GM23338 (cell line): ENCODE data around the gene CYP2D6. TPM values are rescaled to one million over a fixed set of nuclear protein-coding genes. Genes with fewer than 3 reads are reported as not detected.

Experiments used
- ATAC-seq: fragments of 200-7000 bp; cut with Tn5 transposase; 3 replicates; pipeline ENCODE4 v1.9.1; 2020
- DNase-seq: peaks from one replicate; pipeline ENCODE4 v3.0.0-alpha.2; 2015; ENCODE audit warnings: low spot score
- H2AFZ ChIP-seq: fragments of 200-600 bp; sonication (generic); 2 replicates; pipeline ENCODE4 v1.8.0; 2016; ENCODE audit warnings: antibody characterized with exemption, mild to moderate bottlenecking, moderate library complexity
- H3F3A ChIP-seq: fragments of 200-600 bp; sonication (generic); replicated peaks from 2 replicates; pipeline ENCODE4 v1.8.0; 2017; ENCODE audit warnings: antibody characterized with exemption, mixed run types, low read depth
- H3K27ac ChIP-seq: fragments of 200-600 bp; sonication (generic); 2 replicates; pipeline ENCODE4 v1.6.1; 2016; ENCODE audit warnings: low read depth
- H3K27me3 ChIP-seq: fragments of 200-600 bp; sonication (generic); 2 replicates; pipeline ENCODE4 v1.8.0; 2016; ENCODE audit warnings: mild to moderate bottlenecking, mixed run types, moderate library complexity; ENCODE audit not compliant: insufficient read depth
- H3K36me3 ChIP-seq: fragments of 200-600 bp; sonication (generic); 2 replicates; pipeline ENCODE4 v1.8.0; 2016; ENCODE audit warnings: mild to moderate bottlenecking; ENCODE audit not compliant: insufficient read depth
- H3K4me1 ChIP-seq: fragments of 200-600 bp; sonication (generic); 2 replicates; pipeline ENCODE4 v1.8.0; 2016; ENCODE audit warnings: mild to moderate bottlenecking, moderate library complexity; ENCODE audit not compliant: insufficient read depth
- H3K4me2 ChIP-seq: fragments of 200-600 bp; sonication (generic); 2 replicates; pipeline ENCODE4 v1.7.1; 2017; ENCODE audit warnings: mixed run types
- H3K4me3 ChIP-seq: fragments of 200-600 bp; sonication (generic); 2 replicates; pipeline ENCODE4 v1.6.1; 2016; ENCODE audit warnings: mixed run types
- H3K79me2 ChIP-seq: fragments of 200-600 bp; sonication (generic); replicated peaks from 2 replicates; pipeline ENCODE4 v1.8.0; 2017; ENCODE audit warnings: mild to moderate bottlenecking; ENCODE audit not compliant: insufficient read depth
- H3K9me2 ChIP-seq: fragments of 200-600 bp; sonication (generic); 2 replicates; pipeline ENCODE4 v1.8.0; 2017; ENCODE audit not compliant: insufficient read depth
- H4K20me1 ChIP-seq: fragments of 200-600 bp; sonication (generic); replicated peaks from 2 replicates; pipeline ENCODE4 v1.8.0; 2017; ENCODE audit warnings: mild to moderate bottlenecking; ENCODE audit not compliant: insufficient read depth
- H3K27ac Mint-ChIP-seq: 2 replicates; pipeline ENCODE4 v1.8.0; 2020; ENCODE audit warnings: inconsistent platforms, mild to moderate bottlenecking, moderate library complexity, mixed read lengths
- H3K27me3 Mint-ChIP-seq: 3 replicates; pipeline ENCODE4 v1.8.0; 2022; ENCODE audit warnings: low read depth, mild to moderate bottlenecking, moderate library complexity, mixed read lengths, inconsistent platforms; ENCODE audit not compliant: insufficient read depth, poor library complexity
- H3K36me3 Mint-ChIP-seq: 3 replicates; pipeline ENCODE4 v1.8.0; 2021; ENCODE audit warnings: low read depth, mild to moderate bottlenecking, inconsistent platforms, moderate library complexity, mixed read lengths
- H3K4me1 Mint-ChIP-seq: 3 replicates; pipeline ENCODE4 v1.8.0; 2020; ENCODE audit warnings: mild to moderate bottlenecking, inconsistent platforms, mixed read lengths
- H3K4me3 Mint-ChIP-seq: 3 replicates; pipeline ENCODE4 v1.8.0; 2021; ENCODE audit warnings: moderate library complexity, mild to moderate bottlenecking, inconsistent platforms, mixed read lengths
- H3K9me3 Mint-ChIP-seq: 3 replicates; pipeline ENCODE4 v1.8.0; 2020; ENCODE audit warnings: moderate library complexity, mild to moderate bottlenecking, inconsistent platforms, mixed read lengths
- CREB1 ChIP-seq: fragments of 250-450 bp; sonication (Bioruptor Pico); IDR thresholded peaks from 2 replicates; pipeline ENCODE4 v1.5.0; 2020; ENCODE audit warnings: low read depth, mild to moderate bottlenecking, moderate library complexity
- CTCF ChIP-seq, 2 experiments: fragments of 200-600 bp in 1 of 2; sonication (generic) in 1 of 2; conservative IDR thresholded peaks; 2 replicates each; pipeline versions ENCODE4 v1.5.1 to v1.6.1; 2016 to 2017; ENCODE audit warnings: antibody characterized with exemption in 2 of 2, low read depth in 2 of 2, mild to moderate bottlenecking in 2 of 2, moderate library complexity in 1 of 2
- EZH2 ChIP-seq: fragments of 200-600 bp; sonication (generic); IDR thresholded peaks from one replicate; pipeline ENCODE4 v1.8.0; 2017; ENCODE audit warnings: antibody characterized with exemption, mild to moderate bottlenecking, low read depth; ENCODE audit not compliant: unreplicated experiment
- EZH2phosphoT487 ChIP-seq: fragments of 200-600 bp; sonication (generic); IDR thresholded peaks from one replicate; pipeline ENCODE4 v1.8.1; 2018; ENCODE audit warnings: antibody characterized with exemption; ENCODE audit not compliant: unreplicated experiment
- JUNB ChIP-seq: IDR thresholded peaks from one replicate; pipeline ENCODE4 v1.6.1; 2016; ENCODE audit warnings: antibody characterized with exemption; ENCODE audit not compliant: unreplicated experiment
- NANOG ChIP-seq: IDR thresholded peaks from 2 replicates; pipeline ENCODE4 v1.6.1; 2016; ENCODE audit warnings: antibody characterized with exemption, borderline replicate concordance
- POLR2AphosphoS5 ChIP-seq: IDR thresholded peaks from 2 replicates; pipeline ENCODE4 v1.6.1; 2016; ENCODE audit warnings: antibody characterized with exemption, low read depth
- STAT1 ChIP-seq: IDR thresholded peaks from one replicate; pipeline ENCODE4 v1.6.1; 2016; ENCODE audit warnings: antibody characterized with exemption; ENCODE audit not compliant: unreplicated experiment
- ZNF114 ChIP-seq: fragments of 250-450 bp; sonication (Bioruptor Pico); IDR thresholded peaks from 2 replicates; pipeline ENCODE4 v1.5.0; 2020; ENCODE audit warnings: mild to moderate bottlenecking, moderate library complexity
- ZNF331 ChIP-seq: fragments of 250-450 bp; sonication (Bioruptor Pico); IDR thresholded peaks from 2 replicates; pipeline ENCODE4 v1.5.0; 2020; ENCODE audit warnings: low read depth, mild to moderate bottlenecking, moderate library complexity
- ZNF462 ChIP-seq: fragments of 250-450 bp; sonication (Bioruptor Pico); IDR thresholded peaks from 2 replicates; pipeline ENCODE4 v1.5.0; 2020; ENCODE audit warnings: mild to moderate bottlenecking, moderate library complexity
- polyA plus RNA-seq: library from polyadenylated mRNA; unstranded; fragments of >200 nt; fragmentation: Nextera tagmentation; extraction: Ambion mirVana; gene quantifications from 2 replicates; pipeline ENCODE4 v1.2.1, GENCODE V29; 2016
- total RNA-seq: library from RNA; depleted of rRNA; stranded (reverse); fragments of >200 nt; shearing (Covaris generic); gene quantifications from 2 replicates; pipeline ENCODE4 v1.2.3, GENCODE V29; 2014
- TF ChIP-seq, protein P1 (sequence below): IDR thresholded peaks from 2 replicates; pipeline ENCODE4 v1.6.1; 2016; ENCODE audit warnings: antibody characterized with exemption
- TF ChIP-seq, protein P2 (sequence below): IDR thresholded peaks from one replicate; pipeline ENCODE4 v1.6.1; 2018; ENCODE audit warnings: antibody characterized with exemption; ENCODE audit not compliant: unreplicated experiment

The CYP2D6 gene
- total and polyA plus RNA-seq, 2 experiments from 2014 or later: 1.2 to 1.3 TPM

DNA sequence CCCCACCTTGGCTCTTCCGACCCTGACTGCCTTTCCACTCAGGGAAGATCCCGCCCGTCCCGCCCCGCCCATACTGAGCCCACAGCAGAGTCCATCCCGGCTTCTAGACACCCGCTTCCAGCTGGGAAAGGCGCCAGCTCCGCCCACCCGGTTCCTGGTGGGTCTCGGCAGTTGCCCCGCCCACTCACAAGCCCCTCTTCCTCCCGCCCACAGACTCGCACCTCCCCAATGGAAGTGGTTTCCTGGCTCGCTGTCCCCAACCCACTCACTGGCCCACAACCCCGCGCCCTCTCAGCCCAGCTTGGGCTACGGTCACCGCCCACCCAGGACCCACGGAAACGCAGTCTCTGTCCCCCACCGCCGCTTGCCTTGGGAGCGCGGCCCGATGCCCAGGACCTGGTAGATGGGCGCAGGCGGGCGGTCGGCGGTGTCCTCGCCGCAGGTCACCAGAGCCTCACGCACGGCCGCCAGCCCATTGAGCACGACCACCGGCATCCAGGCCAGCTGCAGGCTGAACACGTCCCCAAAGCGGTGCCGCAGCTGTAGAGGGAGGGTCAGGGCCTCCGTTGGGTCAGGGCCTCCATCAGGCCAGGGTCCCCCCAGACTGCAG is 22.2 kb upstream of the CYP2D6 start:
- peaks cover 27% of the 10 kb centered on the region for H3K36me3 Mint-ChIP-seq
- H3K9me2 ChIP-seq: no peaks in the 10 kb centered on the region
- ATAC-seq: peak; percentile 15; the same call in 1 of the 3 replicates
- no peaks in the 10 kb centered on the region for H3K36me3 ChIP-seq
- H3K4me3 ChIP-seq: no peak overlapping the region
- H3K27me3 Mint-ChIP-seq: peaks cover 32% of the 10 kb centered on the region
- H3K27ac ChIP-seq: no peak overlapping the region
- H3K9me3 Mint-ChIP-seq: no peaks in the 10 kb centered on the region
- DNase-seq: no peak
- no peak overlapping the region for H3K4me3 Mint-ChIP-seq
- H4K20me1 ChIP-seq: peaks cover 3% of the 10 kb centered on the region; the same call in 1 of the 2 replicates
- no peaks in the 10 kb centered on the region for H3F3A ChIP-seq
- no peaks in the 10 kb centered on the region for H3K4me1 Mint-ChIP-seq
- no peak overlapping the region for H3K4me2 ChIP-seq
- TF ChIP-seq ZNF462 (CRISPR knock-in tag) (no peak), EZH2 (no peak), NANOG (no peak), ZNF331 (CRISPR knock-in tag) (no peak), EZH2phosphoT487 (no peak), JUNB (no peak), CREB1 (no peak), ZNF114 (no peak), STAT1 (no peak), CTCF (conservative IDR thresholded peaks at IDR 0.05; ENCODE audit: low read depth in 2 of 2) (no peak), POLR2AphosphoS5 (no peak)
- TF ChIP-seq, protein P1, sequence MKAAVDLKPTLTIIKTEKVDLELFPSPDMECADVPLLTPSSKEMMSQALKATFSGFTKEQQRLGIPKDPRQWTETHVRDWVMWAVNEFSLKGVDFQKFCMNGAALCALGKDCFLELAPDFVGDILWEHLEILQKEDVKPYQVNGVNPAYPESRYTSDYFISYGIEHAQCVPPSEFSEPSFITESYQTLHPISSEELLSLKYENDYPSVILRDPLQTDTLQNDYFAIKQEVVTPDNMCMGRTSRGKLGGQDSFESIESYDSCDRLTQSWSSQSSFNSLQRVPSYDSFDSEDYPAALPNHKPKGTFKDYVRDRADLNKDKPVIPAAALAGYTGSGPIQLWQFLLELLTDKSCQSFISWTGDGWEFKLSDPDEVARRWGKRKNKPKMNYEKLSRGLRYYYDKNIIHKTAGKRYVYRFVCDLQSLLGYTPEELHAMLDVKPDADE: no peak
- TF ChIP-seq, protein P2, sequence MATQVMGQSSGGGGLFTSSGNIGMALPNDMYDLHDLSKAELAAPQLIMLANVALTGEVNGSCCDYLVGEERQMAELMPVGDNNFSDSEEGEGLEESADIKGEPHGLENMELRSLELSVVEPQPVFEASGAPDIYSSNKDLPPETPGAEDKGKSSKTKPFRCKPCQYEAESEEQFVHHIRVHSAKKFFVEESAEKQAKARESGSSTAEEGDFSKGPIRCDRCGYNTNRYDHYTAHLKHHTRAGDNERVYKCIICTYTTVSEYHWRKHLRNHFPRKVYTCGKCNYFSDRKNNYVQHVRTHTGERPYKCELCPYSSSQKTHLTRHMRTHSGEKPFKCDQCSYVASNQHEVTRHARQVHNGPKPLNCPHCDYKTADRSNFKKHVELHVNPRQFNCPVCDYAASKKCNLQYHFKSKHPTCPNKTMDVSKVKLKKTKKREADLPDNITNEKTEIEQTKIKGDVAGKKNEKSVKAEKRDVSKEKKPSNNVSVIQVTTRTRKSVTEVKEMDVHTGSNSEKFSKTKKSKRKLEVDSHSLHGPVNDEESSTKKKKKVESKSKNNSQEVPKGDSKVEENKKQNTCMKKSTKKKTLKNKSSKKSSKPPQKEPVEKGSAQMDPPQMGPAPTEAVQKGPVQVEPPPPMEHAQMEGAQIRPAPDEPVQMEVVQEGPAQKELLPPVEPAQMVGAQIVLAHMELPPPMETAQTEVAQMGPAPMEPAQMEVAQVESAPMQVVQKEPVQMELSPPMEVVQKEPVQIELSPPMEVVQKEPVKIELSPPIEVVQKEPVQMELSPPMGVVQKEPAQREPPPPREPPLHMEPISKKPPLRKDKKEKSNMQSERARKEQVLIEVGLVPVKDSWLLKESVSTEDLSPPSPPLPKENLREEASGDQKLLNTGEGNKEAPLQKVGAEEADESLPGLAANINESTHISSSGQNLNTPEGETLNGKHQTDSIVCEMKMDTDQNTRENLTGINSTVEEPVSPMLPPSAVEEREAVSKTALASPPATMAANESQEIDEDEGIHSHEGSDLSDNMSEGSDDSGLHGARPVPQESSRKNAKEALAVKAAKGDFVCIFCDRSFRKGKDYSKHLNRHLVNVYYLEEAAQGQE: no peak
- H2AFZ ChIP-seq: no peak overlapping the region
- no peaks in the 10 kb centered on the region for H3K4me1 ChIP-seq
- no peaks in the 10 kb centered on the region for H3K27me3 ChIP-seq
- H3K79me2 ChIP-seq: no peaks in the 10 kb centered on the region
- no peak overlapping the region for H3K27ac Mint-ChIP-seq
